Jurkat, Clone E6-1 (cell line): ENCODE measurements around the gene TAS2R43.
A peak's percentile ranks its signal among the peaks of the same experiment; 100 is the strongest.
"Not testable (repeated sequence)": the region's sequence is repeated elsewhere in the genome, so short reads cannot be mapped to it uniquely, and the experiment has no call there.

Experiments
- DNase-seq: peaks from one replicate; pipeline ENCODE4 v3.0.0-alpha.2; 2011; ENCODE audit warnings: low read depth, low spot score
- H3K4me3 ChIP-seq: 2 replicates; pipeline ENCODE4 v1.5.1; 2011; ENCODE audit warnings: mild to moderate bottlenecking, low read length, control low read depth, moderate library complexity

TAS2R43 gene

GRCh38 chr12:11069854-11070365 lies 22.2 kb downstream of the TAS2R43 start:
- no peak for DNase-seq
- H3K4me3 ChIP-seq, result no peak overlapping the region

DNA sequence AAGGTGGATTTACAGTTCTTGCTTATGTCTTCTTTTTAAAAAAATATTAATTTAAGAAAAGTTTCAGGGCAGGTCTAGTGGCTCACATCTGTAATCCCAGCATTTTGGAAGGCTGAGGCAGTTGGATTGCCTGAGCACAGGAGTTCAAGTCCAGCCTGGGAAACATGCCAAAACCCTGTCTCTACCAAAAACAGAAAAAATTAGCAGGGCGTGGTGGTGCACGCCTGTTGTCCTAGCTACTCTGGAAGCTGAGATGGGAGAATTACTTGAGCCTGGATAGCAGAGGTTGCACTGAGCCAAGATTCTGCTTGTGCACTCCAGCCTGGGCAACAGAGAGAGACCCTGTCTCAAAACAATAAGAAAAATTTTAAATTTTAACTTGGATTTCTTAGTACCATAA lies 24.6 kb downstream of the TAS2R43 start:
- H3K4me3 ChIP-seq, result no peak overlapping the region
- no peak for DNase-seq

GRCh38 chr12:11062194-11062593 lies 29.9 kb downstream of the TAS2R43 start, which contains the start of gene TAS2R46:
Gene TAS2R46, minus strand, starts transcription at chr12:11062294. Its CDS starts 0 bp downstream, at chr12:11062294.
- not testable (repeated sequence) for DNase-seq, H3K4me3 ChIP-seq

DNA sequence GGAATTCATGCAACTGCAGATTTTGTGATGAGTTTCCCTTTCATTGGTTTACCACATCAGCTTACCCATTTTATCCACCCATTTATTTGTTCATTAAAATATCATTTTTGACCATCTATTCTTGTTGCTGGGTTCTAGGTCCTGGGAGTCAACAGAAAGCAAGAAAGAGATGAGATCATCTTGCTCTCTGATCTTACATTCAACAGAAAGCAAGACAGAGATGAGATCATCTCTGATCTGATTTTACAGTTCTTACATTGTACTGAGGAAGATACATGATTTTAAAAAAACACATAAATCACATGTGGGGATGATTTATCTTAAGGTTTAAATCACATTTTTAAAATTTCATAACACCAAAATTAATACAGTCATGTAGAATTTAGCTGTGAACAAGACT lies 32.3 kb downstream of the TAS2R43 start:
- DNase-seq, result no peak
- H3K4me3 ChIP-seq, result no peak overlapping the region

- DNase-seq, result no peak
- H3K4me3 ChIP-seq, result no peak overlapping the region
Measured at GRCh38 chr12:11059041-11059440, 33.1 kb downstream of the TAS2R43 start.

- no peak for DNase-seq
- no peak overlapping the region for H3K4me3 ChIP-seq
Measured at GRCh38 chr12:11055306-11055705, 36.8 kb downstream of the TAS2R43 start.

DNA sequence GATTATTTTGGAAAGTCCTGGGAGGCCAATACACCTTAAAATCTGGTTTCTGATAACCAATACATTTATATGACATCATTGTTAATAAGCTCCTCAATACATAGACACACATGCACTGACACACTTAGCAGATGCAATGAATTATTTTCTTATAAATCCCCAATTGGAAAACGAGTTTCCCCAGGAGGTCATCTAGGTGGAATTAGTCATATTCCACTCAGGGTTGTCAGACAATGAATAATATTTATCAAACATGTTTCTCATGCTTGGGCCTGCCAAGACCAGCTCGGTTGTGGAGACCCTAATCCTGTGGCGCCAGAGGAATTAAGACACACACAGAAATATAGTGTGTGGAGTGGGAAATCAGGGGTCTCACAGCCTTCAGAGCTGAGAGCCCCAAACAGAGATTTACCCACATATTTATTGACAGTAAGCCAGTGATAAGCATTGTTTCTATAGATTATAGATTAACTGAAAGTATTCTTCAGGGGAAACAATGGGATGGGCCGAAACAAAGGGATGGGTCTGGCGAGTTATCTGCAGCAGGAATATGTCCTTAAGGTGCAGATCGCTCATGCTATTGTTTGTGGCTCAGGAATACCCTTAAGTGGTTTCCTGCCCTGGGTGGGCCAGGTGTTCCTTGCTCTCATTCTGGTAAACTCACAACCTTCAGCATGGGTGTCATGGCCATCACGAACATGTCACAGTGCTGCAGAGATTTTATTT lies 42.1 kb downstream of the TAS2R43 start:
- H3K4me3 ChIP-seq, result not testable (repeated sequence)
- peak; percentile 5 for DNase-seq

GRCh38 chr12:11041366-11041765 lies 50.7 kb downstream of the TAS2R43 start:
- not testable (repeated sequence) for DNase-seq, H3K4me3 ChIP-seq
